Activated T-cell treated with anti-CD3 and anti-CD28 coated beads for 1 hour (primary cell): ENCODE data around the gene FAM83G.
"Not testable (repeated sequence)": the region's sequence is repeated elsewhere in the genome, so short reads cannot be mapped to it uniquely, and the experiment has no call there.

Experiments used
- DNase-seq: peaks from one replicate; pipeline ENCODE4 v3.0.0-alpha.2; 2020; ENCODE audit warnings: low read depth

The FAM83G gene

GRCh38 chr17:18968945-18969887 lies 35.3 kb downstream of the FAM83G start:
- DNase-seq, result no peak

- no peak for DNase-seq
Observed at GRCh38 chr17:18968345-18968744, 36.2 kb downstream of the FAM83G start.

GRCh38 chr17:18967916-18968315 lies 36.6 kb downstream of the FAM83G start:
- no peak for DNase-seq

GRCh38 chr17:18966831-18967624 lies 37.5 kb downstream of the FAM83G start:
- no peak for DNase-seq

- DNase-seq, result no peak
Observed at GRCh38 chr17:18965530-18966236, 38.9 kb downstream of the FAM83G start.

GRCh38 chr17:18964550-18964949 lies 40.0 kb downstream of the FAM83G start:
- no peak for DNase-seq

GRCh38 chr17:18964018-18964351 lies 40.6 kb downstream of the FAM83G start:
- no peak for DNase-seq

- no peak for DNase-seq
Observed at GRCh38 chr17:18963126-18964017, 41.2 kb downstream of the FAM83G start.

- DNase-seq, result no peak
Observed at GRCh38 chr17:18962494-18962815, 42.1 kb downstream of the FAM83G start.

- DNase-seq, result no peak
Observed at GRCh38 chr17:18961634-18962493, 42.7 kb downstream of the FAM83G start.

- DNase-seq, result peak; percentile 74
Observed at GRCh38 chr17:18960803-18961511, 43.6 kb downstream of the FAM83G start.

GRCh38 chr17:18960241-18960665 lies 44.3 kb downstream of the FAM83G start:
- DNase-seq, result no peak

GRCh38 chr17:18959845-18960240 lies 44.7 kb downstream of the FAM83G start:
- no peak for DNase-seq

- DNase-seq, result no peak
Observed at GRCh38 chr17:18959071-18959844, 45.3 kb downstream of the FAM83G start.

- DNase-seq, result no peak
Observed at GRCh38 chr17:18958611-18959010, 46.0 kb downstream of the FAM83G start.

GRCh38 chr17:18957831-18958230 lies 46.7 kb downstream of the FAM83G start:
- DNase-seq, result no peak

- DNase-seq, result no peak
Observed at GRCh38 chr17:18956581-18956980, 48.0 kb downstream of the FAM83G start.

GRCh38 chr17:18956021-18956420 lies 48.5 kb downstream of the FAM83G start:
- not testable (repeated sequence) for DNase-seq

- DNase-seq, result no peak
Observed at GRCh38 chr17:18955009-18955408, 49.6 kb downstream of the FAM83G start.
